Measurements from ENCODE around the gene TRIM56. TPM values are rescaled to one million over a fixed set of nuclear protein-coding genes. Genes with fewer than 3 reads are reported as not detected.
A peak's percentile ranks its signal among the peaks of the same experiment; 100 is the strongest.

Gene TRIM56
- total RNA-seq, 1 experiment from 2014 or later = 29.6 TPM

DNA sequence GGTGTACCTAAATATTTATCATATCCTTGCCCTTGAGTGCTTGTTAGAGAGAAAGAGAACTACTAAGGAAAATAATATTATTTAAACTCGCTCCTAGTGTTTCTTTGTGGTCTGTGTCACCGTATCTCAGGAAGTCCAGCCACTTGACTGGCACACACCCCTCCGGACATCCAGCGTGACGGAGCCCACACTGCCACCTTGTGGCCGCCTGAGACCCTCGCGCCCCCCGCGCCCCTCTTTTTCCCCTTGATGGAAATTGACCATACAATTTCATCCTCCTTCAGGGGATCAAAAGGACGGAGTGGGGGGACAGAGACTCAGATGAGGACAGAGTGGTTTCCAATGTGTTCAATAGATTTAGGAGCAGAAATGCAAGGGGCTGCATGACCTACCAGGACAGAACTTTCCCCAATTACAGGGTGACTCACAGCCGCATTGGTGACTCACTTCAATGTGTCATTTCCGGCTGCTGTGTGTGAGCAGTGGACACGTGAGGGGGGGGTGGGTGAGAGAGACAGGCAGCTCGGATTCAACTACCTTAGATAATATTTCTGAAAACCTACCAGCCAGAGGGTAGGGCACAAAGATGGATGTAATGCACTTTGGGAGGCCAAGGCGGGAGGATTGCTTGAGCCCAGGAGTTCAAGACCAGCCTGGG lies 53.1 kb downstream of the TRIM56 start:
- POLR2A ChIA-PET = interaction anchor here (0.6 to 3.6 kb wide), 14 partner anchors 12 to 107 kb away, joined by 3 to 24 read pairs (median 4); partner anchors contain the start of genes SERPINE1, TRIM56, VGF and ZNHIT1
- Mint-ChIP-seq H3K4me1 (ENCODE audit: insufficient read depth, unreplicated experiment) (peaks cover 50% of the 10 kb centered on the region), H3K27me3 (ENCODE audit: insufficient read depth, unreplicated experiment) (no peaks in the 10 kb centered on the region), H3K9me3 (ENCODE audit: unreplicated experiment) (no peaks in the 10 kb centered on the region), H3K27ac (ENCODE audit: low read depth, unreplicated experiment) (peak overlapping the region; percentile 89), H3K4me3 (ENCODE audit: unreplicated experiment) (peak overlapping the region; percentile 68), H3K36me3 (ENCODE audit: insufficient read depth, unreplicated experiment) (peaks cover 21% of the 10 kb centered on the region)
- BruUV-seq (replicated peaks) = TSS peak; percentile 37
- intact Hi-C loops (cut with micrococcal nuclease) = loop anchor here (1.0 kb wide), 2 partner anchors 38 to 44 kb away; no protein-coding TSS in a partner anchor
- TF ChIP-seq, protein P1, sequence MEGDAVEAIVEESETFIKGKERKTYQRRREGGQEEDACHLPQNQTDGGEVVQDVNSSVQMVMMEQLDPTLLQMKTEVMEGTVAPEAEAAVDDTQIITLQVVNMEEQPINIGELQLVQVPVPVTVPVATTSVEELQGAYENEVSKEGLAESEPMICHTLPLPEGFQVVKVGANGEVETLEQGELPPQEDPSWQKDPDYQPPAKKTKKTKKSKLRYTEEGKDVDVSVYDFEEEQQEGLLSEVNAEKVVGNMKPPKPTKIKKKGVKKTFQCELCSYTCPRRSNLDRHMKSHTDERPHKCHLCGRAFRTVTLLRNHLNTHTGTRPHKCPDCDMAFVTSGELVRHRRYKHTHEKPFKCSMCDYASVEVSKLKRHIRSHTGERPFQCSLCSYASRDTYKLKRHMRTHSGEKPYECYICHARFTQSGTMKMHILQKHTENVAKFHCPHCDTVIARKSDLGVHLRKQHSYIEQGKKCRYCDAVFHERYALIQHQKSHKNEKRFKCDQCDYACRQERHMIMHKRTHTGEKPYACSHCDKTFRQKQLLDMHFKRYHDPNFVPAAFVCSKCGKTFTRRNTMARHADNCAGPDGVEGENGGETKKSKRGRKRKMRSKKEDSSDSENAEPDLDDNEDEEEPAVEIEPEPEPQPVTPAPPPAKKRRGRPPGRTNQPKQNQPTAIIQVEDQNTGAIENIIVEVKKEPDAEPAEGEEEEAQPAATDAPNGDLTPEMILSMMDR (IDR thresholded peaks at IDR 0.05; ENCODE audit: unreplicated experiment) = peak; percentile 93
- CTCF ChIA-PET = interaction anchor here (0.6 to 2.2 kb wide), 12 partner anchors 10 to 1333 kb away, joined by 3 to 7 read pairs (median 4); partner anchors contain the start of gene FIS1
- DNase-seq (ENCODE audit: unreplicated experiment) = peak; percentile 98

- no TSS peak for BruUV-seq (replicated peaks)
- Mint-ChIP-seq H3K27ac (ENCODE audit: low read depth, unreplicated experiment) (peak overlapping the region; percentile 73), H3K9me3 (ENCODE audit: unreplicated experiment) (no peaks in the 10 kb centered on the region)
Measured at GRCh38 chr7:101140339-101140699, 55.0 kb downstream of the TRIM56 start.

DNA sequence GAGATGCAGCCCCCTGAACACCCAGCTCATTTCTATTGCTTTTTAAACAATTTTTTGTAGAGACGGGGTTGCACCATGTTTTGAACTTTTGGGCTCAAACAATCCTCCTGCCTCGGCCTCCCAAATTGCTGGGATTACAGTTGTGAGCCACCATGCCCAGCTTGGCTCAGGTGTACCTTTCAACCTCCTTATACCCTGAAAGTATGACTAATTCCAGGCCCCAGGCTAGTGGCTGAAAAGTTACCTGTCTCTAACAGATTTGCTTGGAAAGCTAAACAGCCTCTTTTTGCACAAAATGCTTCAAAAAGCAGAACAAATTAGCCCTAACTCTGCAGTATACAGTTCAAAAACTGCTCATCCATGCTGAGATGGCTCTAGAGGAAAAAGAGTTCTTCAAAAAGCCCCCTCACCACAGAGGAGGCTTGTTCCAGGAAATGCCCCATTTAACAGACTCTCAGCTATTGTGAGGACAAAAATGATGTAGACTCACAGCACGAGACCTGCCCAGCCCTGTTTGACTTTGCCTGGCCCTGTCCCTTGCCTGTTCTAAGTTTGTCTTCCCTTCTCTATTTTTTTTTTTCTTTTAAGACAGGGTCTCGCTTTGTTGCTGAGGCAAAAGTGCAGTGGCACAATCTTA lies 55.6 kb downstream of the TRIM56 start:
- POLR2A ChIA-PET = interaction anchor here (0.7 to 1.7 kb wide), 8 partner anchors 12 to 105 kb away, joined by 3 to 12 read pairs (median 4); partner anchors contain the start of gene TRIM56
- H3K27me3 Mint-ChIP-seq (ENCODE audit: insufficient read depth, unreplicated experiment) = no peaks in the 10 kb centered on the region
- peak; percentile 73 for DNase-seq (ENCODE audit: unreplicated experiment)
- H3K4me1 Mint-ChIP-seq (ENCODE audit: insufficient read depth, unreplicated experiment) = peaks cover 43% of the 10 kb centered on the region
- no TSS peak for BruUV-seq (replicated peaks)
- intact Hi-C loops (cut with micrococcal nuclease) = no loop called here
- peaks cover 7% of the 10 kb centered on the region for H3K36me3 Mint-ChIP-seq (ENCODE audit: insufficient read depth, unreplicated experiment)
- TF ChIP-seq, protein P1 (IDR thresholded peaks at IDR 0.05; ENCODE audit: unreplicated experiment) = no peak
- no peak overlapping the region for H3K4me3 Mint-ChIP-seq (ENCODE audit: unreplicated experiment)
- H3K9me3 Mint-ChIP-seq (ENCODE audit: unreplicated experiment) = no peaks in the 10 kb centered on the region
- CTCF ChIA-PET = interaction anchor here (0.7 to 7.7 kb wide), 10 partner anchors 12 to 150 kb away, joined by 3 to 203 read pairs (median 8); partner anchors contain the start of genes AP1S1 and FIS1
- peak overlapping the region; percentile 73 for H3K27ac Mint-ChIP-seq (ENCODE audit: low read depth, unreplicated experiment)

More at GRCh38 chr7:101140339-101140699, 55.0 kb downstream of the TRIM56 start:
- H3K4me1 Mint-ChIP-seq (ENCODE audit: insufficient read depth, unreplicated experiment) = peaks cover 43% of the 10 kb centered on the region
- intact Hi-C loops (cut with micrococcal nuclease) = no loop called here
- TF ChIP-seq, protein P1 (IDR thresholded peaks at IDR 0.05; ENCODE audit: unreplicated experiment) = no peak
- H3K4me3 Mint-ChIP-seq (ENCODE audit: unreplicated experiment) = no peak overlapping the region
- peaks cover 8% of the 10 kb centered on the region for H3K36me3 Mint-ChIP-seq (ENCODE audit: insufficient read depth, unreplicated experiment)
- H3K27me3 Mint-ChIP-seq (ENCODE audit: insufficient read depth, unreplicated experiment) = no peaks in the 10 kb centered on the region
- CTCF ChIA-PET = interaction anchor here (1.3 to 7.7 kb wide), 6 partner anchors 15 to 104 kb away, joined by 3 to 203 read pairs (median 31); partner anchors contain the start of genes AP1S1 and FIS1
- no peak for DNase-seq (ENCODE audit: unreplicated experiment)
- POLR2A ChIA-PET = interaction anchor here (0.6 to 1.7 kb wide), 7 partner anchors 15 to 106 kb away, joined by 3 to 12 read pairs (median 4); partner anchors contain the start of gene TRIM56

Other genes starting within 250 kb of the TRIM56 start
- gene SLC12A9, start 232.8 kb upstream of the TRIM56 start, total RNA-seq (2022) = 19.2 and 21.0 TPM in 2 replicates
- 106 and 132 TPM in 2 replicates for gene TRIP6, start 218.1 kb upstream of the TRIM56 start, total RNA-seq (2022)
- gene SRRT, start 210.4 kb upstream of the TRIM56 start, total RNA-seq (2022) = 111 and 142 TPM in 2 replicates
- gene UFSP1, start 195.8 kb upstream of the TRIM56 start, total RNA-seq (2022) = 2.8 and 3.4 TPM in 2 replicates
- gene ACHE, start 189.6 kb upstream of the TRIM56 start, total RNA-seq (2022) = 0.30 and 0.37 TPM in 2 replicates
- gene MUC3A, start 135.9 kb upstream of the TRIM56 start, total RNA-seq (2022) = not detected in 2 replicates
- gene MUC12, start 115.9 kb upstream of the TRIM56 start, total RNA-seq (2022) = not detected in 2 replicates
- gene MUC17, start 65.4 kb upstream of the TRIM56 start, total RNA-seq (2022) = not detected in 2 replicates
- gene SERPINE1, start 41.6 kb downstream of the TRIM56 start, total RNA-seq (2022) = 56.7 and 80.6 TPM in 2 replicates
- gene AP1S1, start 69.0 kb downstream of the TRIM56 start, total RNA-seq (2022) = 72.1 and 72.5 TPM in 2 replicates
- gene VGF, start 80.1 kb downstream of the TRIM56 start, total RNA-seq (2022) = 11.2 and 12.8 TPM in 2 replicates
- gene NAT16, start 94.8 kb downstream of the TRIM56 start, total RNA-seq (2022) = not detected in 2 replicates
- not detected in 2 replicates for gene MOGAT3, start 115.6 kb downstream of the TRIM56 start, total RNA-seq (2022)
- gene PLOD3, start 132.1 kb downstream of the TRIM56 start, total RNA-seq (2022) = 125 and 134 TPM in 2 replicates
- 63.9 and 70.9 TPM in 2 replicates for gene ZNHIT1, start 132.7 kb downstream of the TRIM56 start, total RNA-seq (2022)
- 8.5 and 17.1 TPM in 2 replicates for gene CLDN15, start 152.3 kb downstream of the TRIM56 start, total RNA-seq (2022)
- gene FIS1, start 159.6 kb downstream of the TRIM56 start, total RNA-seq (2022) = 213 and 221 TPM in 2 replicates
- gene IFT22, start 236.3 kb downstream of the TRIM56 start, total RNA-seq (2022) = 21.5 and 33.8 TPM in 2 replicates

All from MCF 10A (cell line).